ENCODE measurements around the gene POLG. TPM values are rescaled to one million over a fixed set of nuclear protein-coding genes. Genes with fewer than 3 reads are reported as not detected.
A peak's percentile ranks its signal among the peaks of the same experiment; 100 is the strongest.

The POLG gene
- total and polyA plus RNA-seq, 2 of the 4 experiments (the other 2 are of a cell fraction), result 19.9 to 30.6 TPM

DNA sequence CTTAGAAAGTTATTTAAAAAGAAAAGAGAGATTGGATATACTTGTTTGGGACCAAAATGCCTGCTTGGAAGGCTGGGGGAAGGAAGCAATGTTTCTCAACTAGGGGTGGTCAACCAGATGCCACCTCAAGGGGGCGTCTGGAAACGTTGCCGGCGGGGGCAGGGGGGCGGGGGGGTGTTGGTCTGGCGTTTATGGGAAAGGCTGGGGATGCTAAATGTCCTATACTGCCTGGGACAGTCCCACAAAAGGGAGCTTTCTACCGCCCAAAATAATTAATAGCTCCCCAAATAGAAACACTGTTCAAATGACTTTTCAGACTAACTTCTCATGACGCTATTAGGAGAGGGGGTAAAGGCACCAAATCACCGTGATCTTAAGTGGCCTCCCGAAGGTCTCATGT lies 2.2 kb downstream of the POLG start:
- Histone ChIP-seq H3K4ac (ENCODE audit: low read depth, low read length) (no peak overlapping the region), H3K14ac (replicated peaks; ENCODE audit: low read depth, low read length) (no peak overlapping the region), H3K9me3 (ENCODE audit: control insufficient read depth, insufficient read depth, low read length) (no peaks in the 10 kb centered on the region), H2AK5ac (ENCODE audit: low read depth, low read length) (peak overlapping the region; percentile 27; the same call in 1 of the 2 replicates), H3K27ac (ENCODE audit: insufficient read depth, low read length) (no peak overlapping the region), H3K9ac (ENCODE audit: low read depth, low read length) (no peak overlapping the region), H4K8ac (ENCODE audit: low read depth in 2 of 2, low read length in 2 of 2) (no peak overlapping the region), H2BK20ac (ENCODE audit: low read depth, low read length) (no peak overlapping the region; the same call in 1 of the 2 replicates), H3K4me1 (ENCODE audit: control insufficient read depth, insufficient read depth, low read length) (peaks cover 11% of the 10 kb centered on the region; the same call in 1 of the 2 replicates), H4K20me1 (ENCODE audit: insufficient read depth, low read length) (peaks cover 60% of the 10 kb centered on the region), H3K4me2 (ENCODE audit: low read depth, low read length) (0 out of 2 replicates have a peak overlapping the region, but pooled peaks have one; percentile 26), H4K5ac (ENCODE audit: low read depth, low read length) (no peak overlapping the region), H3K23ac (ENCODE audit: low read depth, low read length) (no peak overlapping the region), H3K4me3 (ENCODE audit: insufficient read depth, low read depth, low read length) (no peak overlapping the region), H3K9me1 (ENCODE audit: insufficient read depth, low read length) (peaks cover 6% of the 10 kb centered on the region; the same call in 1 of the 2 replicates), H4K91ac (ENCODE audit: insufficient read depth, low read depth, low read length) (no peak overlapping the region), H3K18ac (ENCODE audit: low read depth, low read length) (no peak overlapping the region), H2BK120ac (ENCODE audit: low read depth, low read length) (no peak overlapping the region), H2AFZ (replicated peaks; ENCODE audit: low read length, poor library complexity) (no peak overlapping the region), H3K36me3 (ENCODE audit: control insufficient read depth, insufficient read depth, low read length) (peaks cover 43% of the 10 kb centered on the region), H3K79me1 (ENCODE audit: low read depth in 1 of 2, low read length in 2 of 2) (peaks cover 40 to 59% of the 10 kb centered on the region in 2 experiments), H2BK15ac (ENCODE audit: low read depth, low read length) (no peak overlapping the region), H3K56ac (ENCODE audit: extremely low read depth, insufficient read depth, low read length) (no peak overlapping the region), H3K27me3 (ENCODE audit: control insufficient read depth, insufficient read depth, low read length) (no peaks in the 10 kb centered on the region), H2BK5ac (ENCODE audit: low read depth, low read length, poor library complexity, severe bottlenecking) (no peak overlapping the region), H2AK9ac (replicated peaks; ENCODE audit: low read depth, low read length, poor library complexity) (peak overlapping the region; percentile 73)
- intact Hi-C loops (cut with micrococcal nuclease) (no loop called here), in situ Hi-C loops (cut with MboI; ENCODE audit: low sequenced_read_pairs) (no loop called here), dilution Hi-C loops (cut with HindIII; ENCODE audit: low sequenced_read_pairs, unreplicated experiment) (no loop called here)
- POLR2A ChIA-PET (ENCODE audit: unreplicated experiment), result no interaction called here
- no peak for TF ChIP-seq CEBPB (IDR thresholded peaks at IDR 0.05; ENCODE audit: low read depth, low read length)
- TF ChIP-seq, protein P1, sequence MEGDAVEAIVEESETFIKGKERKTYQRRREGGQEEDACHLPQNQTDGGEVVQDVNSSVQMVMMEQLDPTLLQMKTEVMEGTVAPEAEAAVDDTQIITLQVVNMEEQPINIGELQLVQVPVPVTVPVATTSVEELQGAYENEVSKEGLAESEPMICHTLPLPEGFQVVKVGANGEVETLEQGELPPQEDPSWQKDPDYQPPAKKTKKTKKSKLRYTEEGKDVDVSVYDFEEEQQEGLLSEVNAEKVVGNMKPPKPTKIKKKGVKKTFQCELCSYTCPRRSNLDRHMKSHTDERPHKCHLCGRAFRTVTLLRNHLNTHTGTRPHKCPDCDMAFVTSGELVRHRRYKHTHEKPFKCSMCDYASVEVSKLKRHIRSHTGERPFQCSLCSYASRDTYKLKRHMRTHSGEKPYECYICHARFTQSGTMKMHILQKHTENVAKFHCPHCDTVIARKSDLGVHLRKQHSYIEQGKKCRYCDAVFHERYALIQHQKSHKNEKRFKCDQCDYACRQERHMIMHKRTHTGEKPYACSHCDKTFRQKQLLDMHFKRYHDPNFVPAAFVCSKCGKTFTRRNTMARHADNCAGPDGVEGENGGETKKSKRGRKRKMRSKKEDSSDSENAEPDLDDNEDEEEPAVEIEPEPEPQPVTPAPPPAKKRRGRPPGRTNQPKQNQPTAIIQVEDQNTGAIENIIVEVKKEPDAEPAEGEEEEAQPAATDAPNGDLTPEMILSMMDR (conservative IDR thresholded peaks at IDR 0.05; ENCODE audit: low read depth, low read length), result peak; percentile 32; the same call in 1 of the 2 replicates
- 48% methylated on average over 2 of the region's 10 CpGs; no CpG with 5 or more reads in 1 of the 2 experiments for WGBS, 2 experiments (ENCODE audit: extremely low coverage in 2 of 2, insufficient read length in 1 of 2)
- DNase-seq (peak; percentile 10), ATAC-seq (ENCODE audit: low read depth) (no peak)
- no TSS peak for BruUV-seq (replicated peaks)
- CTCF ChIA-PET, result no interaction called here

Data from IMR-90 (cell line).